ENCODE results near the gene BEND2. TPM values are rescaled to one million over a fixed set of nuclear protein-coding genes. Genes with fewer than 3 reads are reported as not detected.

The BEND2 gene
- total RNA-seq, 1 experiment from 2014 or later, result not detected

GRCh38 chrX:18136816-18137215 lies 83.9 kb downstream of the BEND2 start:
- in situ Hi-C loops (cut with HindIII; ENCODE audit: low pct_unique_long_range_greater_than_20kb, low sequenced_read_pairs), result no loop called here
- intact Hi-C loops (cut with micrococcal nuclease; ENCODE audit: unreplicated experiment), result no loop called here
- Histone ChIP-seq H3K36me3 (ENCODE audit: control insufficient read depth, insufficient read depth, low read length) (no peaks in the 10 kb centered on the region), H3K27me3 (ENCODE audit: control insufficient read depth, insufficient read depth, low read length) (no peaks in the 10 kb centered on the region), H3K4me1 (ENCODE audit: control insufficient read depth, insufficient read depth, low read length) (no peaks in the 10 kb centered on the region), H3K9me3 (ENCODE audit: control insufficient read depth, insufficient read depth, low read depth, low read length) (no peaks in the 10 kb centered on the region), H3K27ac (ENCODE audit: low read length) (no peak overlapping the region), H3K4me3 (ENCODE audit: low read depth in 2 of 2, low read length in 2 of 2) (no peak overlapping the region)
- no peak for DNase-seq (ENCODE audit: low read depth, low spot score)
- CTCF ChIA-PET, result no interaction called here
- POLR2A ChIA-PET, result no interaction called here
- no TSS peak for BruUV-seq (replicated peaks)
- ATAC-seq, result no peak
- TF ChIP-seq SIN3A (IDR thresholded peaks at IDR 0.05; ENCODE audit: borderline replicate concordance, insufficient read depth, low read depth, low read length) (no peak), CTCF (IDR thresholded peaks at IDR 0.05) (no peak), REST (IDR thresholded peaks at IDR 0.05; ENCODE audit: insufficient read depth in 1 of 2, low read depth in 2 of 2, low read length in 1 of 2) (no peak), POLR2AphosphoS5 (IDR thresholded peaks at IDR 0.05; ENCODE audit: low read depth, low read length) (no peak), TCF7L2 (IDR thresholded peaks at IDR 0.05; ENCODE audit: low read depth, low read length) (no peak)

DNA sequence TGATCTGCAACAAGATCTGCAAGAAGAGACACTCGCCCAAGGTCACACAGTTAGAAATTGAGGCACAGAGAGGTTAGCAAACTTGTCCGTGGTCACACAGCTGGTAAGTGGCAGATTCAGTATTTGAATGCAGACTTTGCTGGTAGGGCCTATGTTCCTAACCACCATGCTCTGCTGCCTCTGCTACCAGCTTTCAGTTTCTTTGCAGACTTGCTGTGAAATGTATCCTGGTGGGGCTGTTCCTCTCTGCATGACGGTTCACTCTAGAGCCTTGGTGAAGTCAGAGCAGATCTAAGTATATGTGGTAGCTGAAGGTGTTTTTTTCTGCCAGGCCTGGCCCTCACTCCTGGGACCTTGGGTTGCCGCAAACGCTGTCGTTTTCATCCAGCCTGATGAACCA lies 87.1 kb downstream of the BEND2 start:
- DNase-seq (ENCODE audit: low read depth, low spot score), result no peak
- TF ChIP-seq TCF7L2 (IDR thresholded peaks at IDR 0.05; ENCODE audit: low read depth, low read length) (no peak), CTCF (IDR thresholded peaks at IDR 0.05) (no peak), POLR2AphosphoS5 (IDR thresholded peaks at IDR 0.05; ENCODE audit: low read depth, low read length) (no peak), REST (IDR thresholded peaks at IDR 0.05; ENCODE audit: insufficient read depth in 1 of 2, low read depth in 2 of 2, low read length in 1 of 2) (no peak), SIN3A (IDR thresholded peaks at IDR 0.05; ENCODE audit: borderline replicate concordance, insufficient read depth, low read depth, low read length) (no peak)
- in situ Hi-C loops (cut with HindIII; ENCODE audit: low pct_unique_long_range_greater_than_20kb, low sequenced_read_pairs) (no loop called here), intact Hi-C loops (cut with micrococcal nuclease; ENCODE audit: unreplicated experiment) (no loop called here)
- BruUV-seq (replicated peaks), result no TSS peak
- Histone ChIP-seq H3K9me3 (ENCODE audit: control insufficient read depth, insufficient read depth, low read depth, low read length) (no peaks in the 10 kb centered on the region), H3K4me1 (ENCODE audit: control insufficient read depth, insufficient read depth, low read length) (no peaks in the 10 kb centered on the region), H3K27ac (ENCODE audit: low read length) (no peak overlapping the region), H3K36me3 (ENCODE audit: control insufficient read depth, insufficient read depth, low read length) (no peaks in the 10 kb centered on the region), H3K27me3 (ENCODE audit: control insufficient read depth, insufficient read depth, low read length) (no peaks in the 10 kb centered on the region), H3K4me3 (ENCODE audit: low read depth in 2 of 2, low read length in 2 of 2) (no peak overlapping the region)
- ChIA-PET CTCF (no interaction called here), POLR2A (no interaction called here)
- no peak for ATAC-seq

Data from Panc1 (cell line).